K562 (cell line): Measurements from ENCODE around the gene GALNT9. TPM values are rescaled to one million over a fixed set of nuclear protein-coding genes. Genes with fewer than 3 reads are reported as not detected.
"Not testable (repeated sequence)": the region's sequence is repeated elsewhere in the genome, so short reads cannot be mapped to it uniquely, and the experiment has no call there.

ENCODE experiments used
- ATAC-seq: fragments of 200-7000 bp; cut with Tn5 transposase; 3 replicates; pipeline ENCODE4 v1.9.1; 2020; ENCODE audit warnings: moderate library complexity
- BruUV-seq: library from RNA; stranded (reverse); fragments of 400-500 nt; replicated peaks from 2 replicates; lab custom pipeline; 2021; lab: Mats Ljungman, UMichigan
- CTCF ChIA-PET: fragments of 300-600 bp; formaldehyde crosslinking; extraction: SDS; loops from one replicate; lab custom pipeline; 2021; ENCODE audit warnings: low intra/inter-chr PET ratio; lab: Yijun Ruan, JAX
- POLR2A ChIA-PET: fragments of 300-600, 350-650 bp; sonication (Branson Sonifier 250); formaldehyde crosslinking; extraction: SDS; loops from one replicate; lab custom pipeline; 2021; ENCODE audit warnings: antibody characterized with exemption, inconsistent platforms; lab: Yijun Ruan, JAX
- DNase-seq, 4 experiments: peaks; one replicate each; pipeline versions ENCODE4 v3.0.0 to v3.0.0-alpha.2; 2011 to 2018; ENCODE audit warnings: low spot score in 3 of 4, mixed read lengths in 3 of 4; ENCODE audit errors: extremely low read depth in 1 of 4
- FAIRE-seq: peaks from 2 replicates; lab custom pipeline; 2011; peaks lifted over from hg19 to GRCh38; lab: Jason Lieb, UNC
- H2AFZ ChIP-seq: 2 replicates; pipeline ENCODE4 v1.6.0; 2011; ENCODE audit warnings: low read depth, low read length, control low read depth, inconsistent platforms
- H3K27ac ChIP-seq: fragments of 200-600 bp; 3 replicates; pipeline ENCODE4 v1.8.0; 2011; ENCODE audit warnings: low read depth, mild to moderate bottlenecking, control low read depth, inconsistent platforms, low read length, moderate library complexity, mixed read lengths; ENCODE audit errors: extremely low read depth
- H3K27me3 ChIP-seq, 2 experiments: fragments of 300-600 bp in 1 of 2; 2 replicates in 1 of 2; 3 replicates in 1 of 2; pipeline versions ENCODE4 v1.6.0 to v1.8.0; 2011; ENCODE audit warnings: inconsistent platforms in 2 of 2, low read length in 2 of 2, mild to moderate bottlenecking in 1 of 2, mixed read lengths in 1 of 2, moderate library complexity in 1 of 2; ENCODE audit not compliant: control insufficient read depth in 2 of 2, insufficient read depth in 2 of 2
- H3K36me3 ChIP-seq: fragments of 300-600 bp; 3 replicates; pipeline ENCODE4 v1.8.0; 2011; ENCODE audit warnings: mild to moderate bottlenecking, low read length, inconsistent platforms; ENCODE audit not compliant: control insufficient read depth, insufficient read depth
- H3K4me1 ChIP-seq, 2 experiments: fragments of 200-600 bp in 1 of 2; replicated peaks in 1 of 2; 2 replicates in 1 of 2; 3 replicates in 1 of 2; pipeline versions ENCODE4 v1.5.1 to v1.8.0; 2011; ENCODE audit warnings: inconsistent platforms in 2 of 2, low read length in 2 of 2, mild to moderate bottlenecking in 1 of 2, mixed read lengths in 1 of 2, moderate library complexity in 1 of 2; ENCODE audit not compliant: control insufficient read depth in 2 of 2, insufficient read depth in 2 of 2
- H3K4me2 ChIP-seq: 2 replicates; pipeline ENCODE4 v1.6.1; 2011; ENCODE audit warnings: low read length, control low read depth, inconsistent platforms, mixed read lengths; ENCODE audit not compliant: insufficient read depth
- H3K4me3 ChIP-seq: fragments of 200-600 bp; sonication (generic), shearing (Covaris generic); 2 replicates; pipeline ENCODE4 v1.5.1; 2016; ENCODE audit warnings: control low read depth, inconsistent platforms
- H3K79me2 ChIP-seq: fragments of 200-600 bp; 3 replicates; pipeline ENCODE4 v1.8.0; 2011; ENCODE audit warnings: low read length, inconsistent platforms; ENCODE audit not compliant: control insufficient read depth, insufficient read depth
- H3K9ac ChIP-seq, 2 experiments: 2 replicates each; pipeline versions ENCODE4 v1.6.0 to v1.6.1; 2011; ENCODE audit warnings: low read depth in 2 of 2, low read length in 2 of 2, control low read depth in 1 of 2, inconsistent platforms in 1 of 2, mild to moderate bottlenecking in 1 of 2, mixed read lengths in 1 of 2; ENCODE audit not compliant: insufficient read depth in 1 of 2
- H3K9me1 ChIP-seq: one replicate; pipeline ENCODE4 v1.6.0; 2011; ENCODE audit warnings: inconsistent platforms, mild to moderate bottlenecking, low read length, moderate library complexity; ENCODE audit not compliant: control insufficient read depth, insufficient read depth
- H3K9me3 ChIP-seq: replicated peaks from 2 replicates; pipeline ENCODE4 v1.5.1; 2011; ENCODE audit warnings: low read depth, low read length, inconsistent platforms; ENCODE audit not compliant: control insufficient read depth, insufficient read depth
- H4K20me1 ChIP-seq: replicated peaks from 2 replicates; pipeline ENCODE4 v1.6.1; 2011; ENCODE audit warnings: low read length, inconsistent platforms, mixed read lengths; ENCODE audit not compliant: control insufficient read depth, insufficient read depth
- POLR2G ChIP-seq: fragments of 200-400 bp; formaldehyde crosslinking; IDR thresholded peaks from 2 replicates; pipeline ENCODE4 v1.6.1; 2017; ENCODE audit warnings: low read depth, mild to moderate bottlenecking, antibody characterized with exemption, low read length, moderate library complexity
- RBFOX2 ChIP-seq: fragments of 200-400 bp; formaldehyde crosslinking; IDR thresholded peaks from 2 replicates; pipeline ENCODE4 v1.6.1; 2017; ENCODE audit warnings: low read depth, mild to moderate bottlenecking, low read length, moderate library complexity
- SREBF1 ChIP-seq: fragments of 150-350 bp; IDR thresholded peaks from 2 replicates; pipeline ENCODE4 v1.6.1; 2014; ENCODE audit warnings: antibody characterized with exemption, low read depth, low read length, borderline replicate concordance
- ZNF778 ChIP-seq: fragments of 450-650 bp; formaldehyde crosslinking; IDR thresholded peaks from 2 replicates; pipeline ENCODE4 v1.4.0; 2020; ENCODE audit warnings: mild to moderate bottlenecking, moderate library complexity
- WGBS: fragments of 100-300 bp; shearing (Covaris generic); methylation state at CpG from one replicate; pipeline ENCODE4 v1.1.6; 2016; ENCODE audit warnings: low coverage, mixed read lengths; ENCODE audit not compliant: insufficient coverage; ENCODE audit errors: missing lambda C conversion rate; 5-methylcytosine and 5-hydroxymethylcytosine counted together
- in situ Hi-C: fragments of 300-500 bp; cut with MboI; formaldehyde crosslinking; loops from 4 replicates; pipeline ENCODE4 v1.15.0; 2018; ENCODE audit warnings: inconsistent platforms, mixed read lengths
- intact Hi-C: fragments of 100-400 bp; cut with micrococcal nuclease; formaldehyde crosslinking; loops from 2 replicates; pipeline ENCODE4 v1.14.2; 2022
- polyA plus RNA-seq, 8 experiments: library from polyadenylated mRNA; depleted of rRNA in 4 of 8; stranded (reverse) in 5 of 8; unstranded in 3 of 8; fragments of >200 nt; fragmentation: Nextera tagmentation in 2 of 8; fragmentation: Illumina TruSeq in 1 of 8; extraction: Ambion mirVana in 2 of 8; extraction: Trizol in 1 of 8; gene quantifications; 2 replicates each; pipeline versions ENCODE4 v1.2.1 to v1.2.3, GENCODE V29; 2011 to 2014; ENCODE audit warnings: inconsistent platforms in 1 of 8, missing spikeins in 1 of 8
- total RNA-seq, 7 experiments: library from RNA; depleted of rRNA in 6 of 7; stranded (reverse); fragments of >200 nt in 6 of 7; fragmentation: Illumina TruSeq in 2 of 7; extraction: Trizol in 2 of 7; gene quantifications; 2 replicates each; pipeline versions ENCODE4 v1.2.1 to v1.2.3, GENCODE V29; 2011 to 2021; ENCODE audit warnings: low replicate concordance in 1 of 7
- TF ChIP-seq, protein P1 (sequence below): fragments of 450-650 bp; IDR thresholded peaks from 2 replicates; pipeline ENCODE4 v1.6.1; 2017; ENCODE audit warnings: antibody characterized with exemption, mild to moderate bottlenecking
- TF ChIP-seq, protein P2 (sequence below): fragments of 450-650 bp; formaldehyde crosslinking; IDR thresholded peaks from 2 replicates; pipeline ENCODE4 v1.4.0; 2022; ENCODE audit warnings: mild to moderate bottlenecking, moderate library complexity

Gene GALNT9
- total and polyA plus RNA-seq, 9 of the 15 experiments (the other 6 are each of a cell fraction or from before 2014, with no cell fraction given): not detected

DNA sequence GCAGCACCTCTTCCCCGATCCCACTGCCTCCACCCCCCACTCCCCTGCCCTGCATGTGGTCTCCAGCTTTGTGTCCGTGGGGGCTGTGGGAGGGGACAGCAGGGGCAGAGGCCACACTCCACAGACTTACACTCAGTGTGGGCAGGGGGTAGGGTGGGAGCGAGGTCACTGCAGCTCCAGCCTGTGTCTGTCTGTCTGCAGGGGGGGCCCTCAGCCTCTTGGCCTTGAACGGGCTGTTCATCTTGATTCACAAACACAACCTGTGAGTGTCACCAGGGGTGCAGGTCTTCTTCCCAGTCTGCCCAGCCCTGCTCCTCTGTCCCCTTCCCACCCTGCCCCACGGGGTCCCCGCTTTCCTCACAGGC lies 178.6 kb downstream of the GALNT9 start (continued):
- TF ChIP-seq, protein P1, sequence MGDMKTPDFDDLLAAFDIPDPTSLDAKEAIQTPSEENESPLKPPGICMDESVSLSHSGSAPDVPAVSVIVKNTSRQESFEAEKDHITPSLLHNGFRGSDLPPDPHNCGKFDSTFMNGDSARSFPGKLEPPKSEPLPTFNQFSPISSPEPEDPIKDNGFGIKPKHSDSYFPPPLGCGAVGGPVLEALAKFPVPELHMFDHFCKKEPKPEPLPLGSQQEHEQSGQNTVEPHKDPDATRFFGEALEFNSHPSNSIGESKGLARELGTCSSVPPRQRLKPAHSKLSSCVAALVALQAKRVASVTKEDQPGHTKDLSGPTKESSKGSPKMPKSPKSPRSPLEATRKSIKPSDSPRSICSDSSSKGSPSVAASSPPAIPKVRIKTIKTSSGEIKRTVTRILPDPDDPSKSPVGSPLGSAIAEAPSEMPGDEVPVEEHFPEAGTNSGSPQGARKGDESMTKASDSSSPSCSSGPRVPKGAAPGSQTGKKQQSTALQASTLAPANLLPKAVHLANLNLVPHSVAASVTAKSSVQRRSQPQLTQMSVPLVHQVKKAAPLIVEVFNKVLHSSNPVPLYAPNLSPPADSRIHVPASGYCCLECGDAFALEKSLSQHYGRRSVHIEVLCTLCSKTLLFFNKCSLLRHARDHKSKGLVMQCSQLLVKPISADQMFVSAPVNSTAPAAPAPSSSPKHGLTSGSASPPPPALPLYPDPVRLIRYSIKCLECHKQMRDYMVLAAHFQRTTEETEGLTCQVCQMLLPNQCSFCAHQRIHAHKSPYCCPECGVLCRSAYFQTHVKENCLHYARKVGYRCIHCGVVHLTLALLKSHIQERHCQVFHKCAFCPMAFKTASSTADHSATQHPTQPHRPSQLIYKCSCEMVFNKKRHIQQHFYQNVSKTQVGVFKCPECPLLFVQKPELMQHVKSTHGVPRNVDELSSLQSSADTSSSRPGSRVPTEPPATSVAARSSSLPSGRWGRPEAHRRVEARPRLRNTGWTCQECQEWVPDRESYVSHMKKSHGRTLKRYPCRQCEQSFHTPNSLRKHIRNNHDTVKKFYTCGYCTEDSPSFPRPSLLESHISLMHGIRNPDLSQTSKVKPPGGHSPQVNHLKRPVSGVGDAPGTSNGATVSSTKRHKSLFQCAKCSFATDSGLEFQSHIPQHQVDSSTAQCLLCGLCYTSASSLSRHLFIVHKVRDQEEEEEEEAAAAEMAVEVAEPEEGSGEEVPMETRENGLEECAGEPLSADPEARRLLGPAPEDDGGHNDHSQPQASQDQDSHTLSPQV: no peak
- no peak for TF ChIP-seq SREBF1
- TF ChIP-seq RBFOX2: no peak
- no peak for TF ChIP-seq ZNF778 (CRISPR knock-in tag)
- TF ChIP-seq, protein P2, sequence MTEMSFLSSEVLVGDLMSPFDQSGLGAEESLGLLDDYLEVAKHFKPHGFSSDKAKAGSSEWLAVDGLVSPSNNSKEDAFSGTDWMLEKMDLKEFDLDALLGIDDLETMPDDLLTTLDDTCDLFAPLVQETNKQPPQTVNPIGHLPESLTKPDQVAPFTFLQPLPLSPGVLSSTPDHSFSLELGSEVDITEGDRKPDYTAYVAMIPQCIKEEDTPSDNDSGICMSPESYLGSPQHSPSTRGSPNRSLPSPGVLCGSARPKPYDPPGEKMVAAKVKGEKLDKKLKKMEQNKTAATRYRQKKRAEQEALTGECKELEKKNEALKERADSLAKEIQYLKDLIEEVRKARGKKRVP: no peak

DNA sequence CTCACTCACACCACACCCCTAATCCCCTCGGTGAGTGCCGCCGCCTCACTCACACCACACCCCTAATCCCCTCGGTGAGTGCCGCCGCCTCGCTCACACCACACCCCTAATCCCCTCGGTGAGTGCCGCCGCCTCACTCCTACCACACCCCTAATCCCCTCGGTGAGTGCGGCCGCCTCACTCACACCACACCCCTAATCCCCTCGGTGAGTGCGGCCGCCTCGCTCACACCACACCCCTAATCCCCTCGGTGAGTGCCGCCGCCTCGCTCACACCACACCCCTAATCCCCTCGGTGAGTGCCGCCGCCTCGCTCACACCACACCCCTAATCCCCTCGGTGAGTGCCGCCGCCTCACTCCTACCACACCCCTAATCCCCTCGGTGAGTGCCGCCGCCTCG lies 179.9 kb downstream of the GALNT9 start:
- ATAC-seq, FAIRE-seq, CTCF ChIA-PET, H3K4me3 ChIP-seq, intact Hi-C loops, in situ Hi-C loops, H3K27me3 ChIP-seq, H4K20me1 ChIP-seq, H3K9me3 ChIP-seq, BruUV-seq, DNase-seq, H3K9me1 ChIP-seq, POLR2A ChIA-PET, H3K27ac ChIP-seq, H3K4me2 ChIP-seq, H2AFZ ChIP-seq, H3K9ac ChIP-seq: not testable (repeated sequence)
- Histone ChIP-seq H3K4me1 (peaks cover 5 to 53% of the 10 kb centered on the region in 2 experiments; a peak in 4 of 5 replicates), H3K79me2 (peaks cover 31% of the 10 kb centered on the region), H3K36me3 (peaks cover 51% of the 10 kb centered on the region; the same call in 2 of the 3 replicates)
- 91% methylated on average over 8 of the region's 32 CpGs for WGBS
- 0 out of 2 replicates have a peak, but pooled peaks have one; percentile 24 for TF ChIP-seq POLR2G
- 0 out of 2 replicates have a peak, but pooled peaks have one; percentile 22 for TF ChIP-seq RBFOX2
